ENCODE data around the gene HSPG2. TPM values are rescaled to one million over a fixed set of nuclear protein-coding genes. Genes with fewer than 3 reads are reported as not detected.

Gene HSPG2
- total RNA-seq, 1 donor from 2014 or later, result 197 TPM

DNA sequence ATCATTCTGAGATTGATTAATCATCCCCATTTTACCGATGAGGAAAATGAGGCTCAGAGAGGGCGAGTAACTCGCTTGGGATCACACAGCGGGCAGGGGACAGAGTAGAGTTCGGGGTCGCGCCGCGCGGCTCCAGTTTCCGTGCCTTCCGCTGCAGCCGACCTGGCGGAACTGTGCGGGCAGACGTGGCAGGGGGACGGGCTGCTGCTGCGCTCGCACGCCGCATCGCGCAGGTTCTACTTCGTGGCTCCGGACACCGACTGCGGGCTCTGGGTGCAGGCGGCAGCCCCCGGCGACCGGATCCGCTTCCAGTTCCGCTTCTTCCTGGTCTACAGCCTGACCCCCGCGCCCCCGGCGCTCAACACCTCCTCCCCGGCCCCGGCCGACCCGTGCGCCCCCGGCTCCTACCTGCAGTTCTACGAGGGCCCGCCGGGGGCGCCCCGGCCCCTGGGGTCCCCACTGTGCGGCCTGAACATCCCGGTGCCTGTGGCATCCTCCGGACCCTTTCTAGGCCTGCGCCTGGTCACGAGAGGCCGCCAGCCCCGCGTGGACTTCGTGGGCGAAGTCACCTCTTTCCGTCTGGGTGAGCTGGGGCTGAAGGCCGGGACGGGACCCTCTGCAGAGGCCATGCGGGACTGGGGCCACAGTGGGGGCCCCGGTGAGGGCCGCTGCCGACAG, 122.7 kb downstream of the HSPG2 start:
- peaks cover 2% of the 10 kb centered on the region for H3K27me3 Mint-ChIP-seq (ENCODE audit: unreplicated experiment)
- H3K9me3 Mint-ChIP-seq (ENCODE audit: unreplicated experiment), result no peaks in the 10 kb centered on the region
- peaks cover 6% of the 10 kb centered on the region for H3K4me1 Mint-ChIP-seq (ENCODE audit: unreplicated experiment)
- no peak overlapping the region for H3K4me3 Mint-ChIP-seq (ENCODE audit: unreplicated experiment)
- TF ChIP-seq, protein P1, sequence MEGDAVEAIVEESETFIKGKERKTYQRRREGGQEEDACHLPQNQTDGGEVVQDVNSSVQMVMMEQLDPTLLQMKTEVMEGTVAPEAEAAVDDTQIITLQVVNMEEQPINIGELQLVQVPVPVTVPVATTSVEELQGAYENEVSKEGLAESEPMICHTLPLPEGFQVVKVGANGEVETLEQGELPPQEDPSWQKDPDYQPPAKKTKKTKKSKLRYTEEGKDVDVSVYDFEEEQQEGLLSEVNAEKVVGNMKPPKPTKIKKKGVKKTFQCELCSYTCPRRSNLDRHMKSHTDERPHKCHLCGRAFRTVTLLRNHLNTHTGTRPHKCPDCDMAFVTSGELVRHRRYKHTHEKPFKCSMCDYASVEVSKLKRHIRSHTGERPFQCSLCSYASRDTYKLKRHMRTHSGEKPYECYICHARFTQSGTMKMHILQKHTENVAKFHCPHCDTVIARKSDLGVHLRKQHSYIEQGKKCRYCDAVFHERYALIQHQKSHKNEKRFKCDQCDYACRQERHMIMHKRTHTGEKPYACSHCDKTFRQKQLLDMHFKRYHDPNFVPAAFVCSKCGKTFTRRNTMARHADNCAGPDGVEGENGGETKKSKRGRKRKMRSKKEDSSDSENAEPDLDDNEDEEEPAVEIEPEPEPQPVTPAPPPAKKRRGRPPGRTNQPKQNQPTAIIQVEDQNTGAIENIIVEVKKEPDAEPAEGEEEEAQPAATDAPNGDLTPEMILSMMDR (IDR thresholded peaks at IDR 0.05), result peak; percentile 25
- H3K36me3 Mint-ChIP-seq (ENCODE audit: unreplicated experiment), result no peaks in the 10 kb centered on the region
- no peak for DNase-seq (ENCODE audit: extremely low spot score, unreplicated experiment)
- no peak overlapping the region for H3K27ac Mint-ChIP-seq (ENCODE audit: unreplicated experiment)

DNA sequence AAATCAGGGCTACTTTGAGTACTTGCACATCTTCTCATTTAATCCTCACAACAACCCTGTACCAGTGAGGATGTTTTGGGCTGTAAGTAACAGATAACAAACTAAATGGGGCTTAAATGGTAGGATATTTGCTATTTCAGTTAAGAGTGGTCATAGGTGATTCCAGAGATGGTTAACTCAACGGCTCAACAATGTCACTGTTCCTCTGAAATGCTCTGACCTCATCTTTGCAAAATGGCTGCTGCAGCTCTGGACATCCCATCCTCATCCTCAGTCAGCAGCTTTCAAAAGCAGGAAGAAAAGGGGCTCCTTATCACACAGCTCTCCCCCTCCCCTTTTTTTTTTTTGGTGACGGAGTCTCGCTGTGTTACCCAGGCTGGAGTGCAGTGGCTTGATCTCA, 123.6 kb downstream of the HSPG2 start:
- Mint-ChIP-seq H3K4me1 (ENCODE audit: unreplicated experiment) (peaks cover 6% of the 10 kb centered on the region), H3K27ac (ENCODE audit: unreplicated experiment) (no peak overlapping the region), H3K36me3 (ENCODE audit: unreplicated experiment) (no peaks in the 10 kb centered on the region), H3K27me3 (ENCODE audit: unreplicated experiment) (peaks cover 2% of the 10 kb centered on the region), H3K9me3 (ENCODE audit: unreplicated experiment) (no peaks in the 10 kb centered on the region), H3K4me3 (ENCODE audit: unreplicated experiment) (no peak overlapping the region)
- DNase-seq (ENCODE audit: extremely low spot score, unreplicated experiment), result no peak
- TF ChIP-seq, protein P1 (IDR thresholded peaks at IDR 0.05), result no peak

DNA sequence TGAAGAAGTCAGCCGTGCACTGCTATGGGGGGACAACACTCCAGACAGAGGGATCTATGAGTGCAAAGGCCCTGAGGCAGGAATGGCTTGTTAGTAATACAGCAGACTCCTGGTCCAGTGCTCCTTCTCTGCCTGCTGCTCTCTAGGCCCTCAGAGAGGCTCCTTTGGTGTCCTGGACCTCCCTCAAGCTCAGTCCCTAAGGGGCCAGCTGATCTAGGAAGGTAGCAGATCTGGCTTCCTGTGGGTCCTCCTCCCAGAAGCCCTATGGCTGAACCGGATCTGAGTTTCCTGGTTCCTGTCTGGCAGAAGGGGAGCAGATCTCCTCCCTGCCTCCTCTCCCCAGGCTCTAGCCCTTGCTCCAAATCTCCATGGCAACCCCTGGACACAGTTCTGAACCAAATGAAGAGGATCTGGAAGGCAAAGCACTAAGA, 125.2 kb downstream of the HSPG2 start, which contains the start of gene LDLRAD2:
LDLRAD2 (plus strand) TSS at position 391 of the 431 bp plus-strand sequence. CDS start 187 bp downstream, outside the sequence.
- Mint-ChIP-seq H3K27me3 (ENCODE audit: unreplicated experiment) (peaks cover 2% of the 10 kb centered on the region), H3K4me1 (ENCODE audit: unreplicated experiment) (peaks cover 3% of the 10 kb centered on the region), H3K4me3 (ENCODE audit: unreplicated experiment) (no peak within 1 kb of the TSS), H3K27ac (ENCODE audit: unreplicated experiment) (no peak within 1 kb of the TSS), H3K36me3 (ENCODE audit: unreplicated experiment) (no peaks in the 10 kb centered on the region), H3K9me3 (ENCODE audit: unreplicated experiment) (no peaks in the 10 kb centered on the region)
- DNase-seq (ENCODE audit: extremely low spot score, unreplicated experiment), result no peak
- TF ChIP-seq, protein P1 (IDR thresholded peaks at IDR 0.05), result no peak

DNA sequence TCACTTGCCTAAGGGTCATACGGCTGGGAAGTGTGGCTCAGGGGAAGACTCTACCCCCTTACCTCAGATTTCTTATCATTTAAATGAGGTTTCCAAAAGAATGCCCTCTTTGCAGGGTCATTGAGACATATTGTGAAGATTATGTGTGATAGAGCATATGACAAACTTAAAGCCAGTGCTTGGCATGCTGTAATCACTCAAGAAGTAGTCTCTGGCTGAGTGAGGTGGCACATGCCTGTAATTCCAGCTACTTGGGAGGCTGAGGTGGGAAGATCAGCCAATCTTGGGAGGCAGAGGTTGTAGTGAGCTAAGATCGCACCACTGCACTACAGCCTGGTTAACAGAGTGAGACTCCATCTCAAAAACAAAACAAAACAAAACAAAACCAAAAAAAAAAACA, 132.6 kb downstream of the HSPG2 start:
- Mint-ChIP-seq H3K9me3 (ENCODE audit: unreplicated experiment) (no peaks in the 10 kb centered on the region), H3K36me3 (ENCODE audit: unreplicated experiment) (no peaks in the 10 kb centered on the region), H3K27me3 (ENCODE audit: unreplicated experiment) (no peaks in the 10 kb centered on the region), H3K4me3 (ENCODE audit: unreplicated experiment) (no peak overlapping the region), H3K27ac (ENCODE audit: unreplicated experiment) (no peak overlapping the region), H3K4me1 (ENCODE audit: unreplicated experiment) (no peaks in the 10 kb centered on the region)
- no peak for DNase-seq (ENCODE audit: extremely low spot score, unreplicated experiment)
- TF ChIP-seq, protein P1 (IDR thresholded peaks at IDR 0.05), result no peak

DNA sequence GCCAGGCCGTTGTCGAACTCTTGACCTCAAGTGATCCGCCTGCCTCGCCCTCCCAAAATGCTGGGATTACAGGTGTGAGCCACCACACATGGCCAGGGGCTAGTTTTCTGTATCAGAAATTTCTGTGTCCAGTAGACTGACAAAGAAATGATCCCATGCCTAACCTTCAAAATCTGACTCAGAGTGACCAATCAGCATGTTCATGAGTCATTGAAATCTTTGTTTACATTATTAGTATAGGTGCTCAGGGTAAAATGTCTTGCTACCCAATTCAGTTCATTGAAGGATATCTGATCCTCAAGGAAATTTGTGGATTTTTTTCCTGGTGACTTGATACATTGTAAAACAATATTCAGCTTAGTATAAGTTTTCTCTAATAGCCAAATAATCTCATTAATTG, 136.0 kb downstream of the HSPG2 start:
- no peak for DNase-seq (ENCODE audit: extremely low spot score, unreplicated experiment)
- H3K9me3 Mint-ChIP-seq (ENCODE audit: unreplicated experiment), result no peaks in the 10 kb centered on the region
- H3K27ac Mint-ChIP-seq (ENCODE audit: unreplicated experiment), result no peak overlapping the region
- H3K27me3 Mint-ChIP-seq (ENCODE audit: unreplicated experiment), result no peaks in the 10 kb centered on the region
- H3K4me1 Mint-ChIP-seq (ENCODE audit: unreplicated experiment), result no peaks in the 10 kb centered on the region
- no peaks in the 10 kb centered on the region for H3K36me3 Mint-ChIP-seq (ENCODE audit: unreplicated experiment)
- TF ChIP-seq, protein P1 (IDR thresholded peaks at IDR 0.05), result no peak
- no peak overlapping the region for H3K4me3 Mint-ChIP-seq (ENCODE audit: unreplicated experiment)
